HepG2 (cell line): Measurements from ENCODE around the gene PDE4D. TPM values are rescaled to one million over a fixed set of nuclear protein-coding genes. Genes with fewer than 3 reads are reported as not detected.

Source experiments
- ATAC-seq: fragments of 200-7000 bp; cut with Tn5 transposase; 3 replicates; pipeline ENCODE4 v1.9.1; 2020; ENCODE audit warnings: mild to moderate bottlenecking, moderate library complexity
- BruUV-seq: library from RNA; stranded (reverse); fragments of 400-500 nt; replicated peaks from 2 replicates; lab custom pipeline; 2021; lab: Mats Ljungman, UMichigan
- CTCF ChIA-PET: fragments of 300-600 bp; formaldehyde crosslinking; extraction: SDS; loops from one replicate; lab custom pipeline; 2021; ENCODE audit warnings: low total read pairs, inconsistent platforms, low intra/inter-chr PET ratio; lab: Yijun Ruan, JAX
- POLR2A ChIA-PET: fragments of 350-600 bp; sonication (Branson Sonifier 250); formaldehyde crosslinking; loops from one replicate; lab custom pipeline; 2020; ENCODE audit warnings: antibody characterized with exemption, inconsistent platforms; lab: Yijun Ruan, JAX
- DNase-seq: peaks from one replicate; pipeline ENCODE4 v3.0.0-alpha.2; 2015; ENCODE audit warnings: low spot score
- FAIRE-seq: peaks from 3 replicates; lab custom pipeline; 2011; peaks lifted over from hg19 to GRCh38; lab: Jason Lieb, UNC
- H2AFZ ChIP-seq: one replicate; pipeline ENCODE4 v1.6.1; 2011; ENCODE audit warnings: low read length, inconsistent platforms
- H3K27ac ChIP-seq: fragments of 300-600 bp; 3 replicates; pipeline ENCODE4 v1.8.0; 2011; ENCODE audit warnings: mixed run types, mild to moderate bottlenecking, mixed read lengths, low read length, inconsistent platforms; ENCODE audit not compliant: insufficient read depth; ENCODE audit errors: extremely low read length
- H3K27me3 ChIP-seq, 2 experiments: fragments of 200-600 bp in 1 of 2; 2 replicates in 1 of 2; 3 replicates in 1 of 2; pipeline versions ENCODE4 v1.6.0 to v1.8.0; 2011; ENCODE audit warnings: low read length in 2 of 2, mild to moderate bottlenecking in 2 of 2, moderate library complexity in 2 of 2, inconsistent platforms in 1 of 2; ENCODE audit not compliant: insufficient read depth in 2 of 2, control insufficient read depth in 1 of 2
- H3K36me3 ChIP-seq, 2 experiments: fragments of 200-600 bp in 1 of 2; replicated peaks in 1 of 2; 2 replicates in 1 of 2; 3 replicates in 1 of 2; pipeline versions ENCODE4 v1.5.1 to v1.8.0; 2011; ENCODE audit warnings: low read length in 2 of 2, inconsistent platforms in 1 of 2; ENCODE audit not compliant: insufficient read depth in 2 of 2, control insufficient read depth in 1 of 2
- H3K4me1 ChIP-seq: 2 replicates; pipeline ENCODE4 v1.5.1; 2012; ENCODE audit warnings: low read length, inconsistent platforms; ENCODE audit not compliant: insufficient read depth
- H3K4me2 ChIP-seq: 2 replicates; pipeline ENCODE4 v1.6.0; 2011; ENCODE audit warnings: low read depth, low read length, inconsistent platforms
- H3K4me3 ChIP-seq, 3 experiments: fragments of 200-600 bp in 1 of 3; sonication (generic), shearing (Covaris generic) in 1 of 3; replicated peaks in 1 of 3; 2 replicates each; pipeline ENCODE4 v1.5.1; 2011 to 2016; ENCODE audit warnings: low read length in 3 of 3, inconsistent platforms in 2 of 3, low read depth in 2 of 3, mild to moderate bottlenecking in 2 of 3, control low read depth in 1 of 3, mixed read lengths in 1 of 3; ENCODE audit not compliant: insufficient read depth in 1 of 3
- H3K79me2 ChIP-seq: one replicate; pipeline ENCODE4 v1.6.1; 2011; ENCODE audit warnings: low read length, inconsistent platforms; ENCODE audit not compliant: insufficient read depth
- H3K9ac ChIP-seq: 2 replicates; pipeline ENCODE4 v1.6.0; 2011; ENCODE audit warnings: mild to moderate bottlenecking, low read depth, low read length, inconsistent platforms; ENCODE audit not compliant: insufficient read depth
- H3K9me3 ChIP-seq: 2 replicates; pipeline ENCODE4 v1.5.1; 2012; ENCODE audit warnings: mild to moderate bottlenecking, low read length
- H4K20me1 ChIP-seq: 2 replicates; pipeline ENCODE4 v1.6.0; 2011; ENCODE audit warnings: inconsistent platforms, mild to moderate bottlenecking, low read length, moderate library complexity; ENCODE audit not compliant: insufficient read depth
- CEBPB ChIP-seq: IDR thresholded peaks from 2 replicates; pipeline ENCODE4 v1.6.1; 2011; ENCODE audit warnings: low read depth, low read length, improper control_type of control experiment, borderline replicate concordance
- FOXJ3 ChIP-seq: sonication (generic); formaldehyde crosslinking; IDR thresholded peaks from 2 replicates; pipeline ENCODE4 v1.4.0; 2020; ENCODE audit warnings: missing genetic modification reagents, mild to moderate bottlenecking, borderline replicate concordance
- GABPA ChIP-seq, 2 experiments: IDR thresholded peaks; 2 replicates each; pipeline ENCODE4 v1.6.1; 2011 to 2016; ENCODE audit warnings: low read depth in 2 of 2, low read length in 1 of 2, missing biosample characterization in 1 of 2, missing genetic modification characterization in 1 of 2
- GATAD2A ChIP-seq: IDR thresholded peaks from 2 replicates; pipeline ENCODE4 v1.6.1; 2016
- GLI4 ChIP-seq: sonication (generic); formaldehyde crosslinking; IDR thresholded peaks from 2 replicates; pipeline ENCODE4 v1.5.1; 2020; ENCODE audit warnings: missing genetic modification reagents, mild to moderate bottlenecking, moderate library complexity, borderline replicate concordance
- MYC ChIP-seq: sonication (generic); formaldehyde crosslinking; IDR thresholded peaks from 2 replicates; pipeline ENCODE4 v1.9.0; 2021; ENCODE audit warnings: missing genetic modification reagents, borderline replicate concordance
- ZNF570 ChIP-seq: sonication (generic); formaldehyde crosslinking; IDR thresholded peaks from 2 replicates; pipeline ENCODE4 v1.4.0; 2020; ENCODE audit warnings: mild to moderate bottlenecking, missing genetic modification reagents, borderline replicate concordance
- WGBS: methylation state at CpG from one replicate; pipeline ENCODE4 v1.1.6; 2017; ENCODE audit warnings: low lambda C conversion rate; 5-methylcytosine and 5-hydroxymethylcytosine counted together
- in situ Hi-C: cut with HindIII; loops from 2 replicates; pipeline ENCODE4 v1.10.0; 2017; ENCODE audit warnings: low pct_unique_long_range_greater_than_20kb; ENCODE audit not compliant: extremely low pct_ligation_motif_present
- intact Hi-C: fragments of 100-400 bp; cut with micrococcal nuclease; formaldehyde crosslinking; loops from one replicate; pipeline ENCODE4 v1.10.0; 2022; ENCODE audit not compliant: unreplicated experiment
- polyA plus RNA-seq, 8 experiments: library from polyadenylated mRNA; depleted of rRNA in 3 of 8; stranded (reverse) in 7 of 8; unstranded in 1 of 8; fragments of >200 nt; fragmentation: Illumina TruSeq in 4 of 8; extraction: Trizol in 4 of 8; gene quantifications; 2 replicates each; pipeline versions ENCODE4 v1.2.1 to v1.2.3, GENCODE V29; 2011 to 2016; ENCODE audit warnings: low read depth in 4 of 8, missing spikeins in 1 of 8, mixed read lengths in 1 of 8; ENCODE audit not compliant: insufficient read depth in 1 of 8
- total RNA-seq, 5 experiments: library from RNA; depleted of rRNA; stranded (reverse); fragments of >200 nt; fragmentation: Illumina TruSeq; extraction: Trizol; gene quantifications; 2 replicates each; pipeline ENCODE4 v1.2.3, GENCODE V29; 2016; ENCODE audit warnings: low read depth in 1 of 5
- TF ChIP-seq, protein P1 (sequence below): sonication (generic); formaldehyde crosslinking; IDR thresholded peaks from 2 replicates; pipeline ENCODE4 v1.4.0; 2020; ENCODE audit warnings: missing genetic modification reagents
- TF ChIP-seq, protein P2 (sequence below): sonication (generic); formaldehyde crosslinking; IDR thresholded peaks from 2 replicates; pipeline ENCODE4 v1.5.0; 2020; ENCODE audit warnings: missing genetic modification reagents, mild to moderate bottlenecking, borderline replicate concordance
- TF ChIP-seq, protein P3 (sequence below): sonication (generic); formaldehyde crosslinking; IDR thresholded peaks from 2 replicates; pipeline ENCODE4 v1.4.0; 2020; ENCODE audit warnings: missing genetic modification reagents, mild to moderate bottlenecking, borderline replicate concordance

The PDE4D gene
- total and polyA plus RNA-seq, 2 of the 13 experiments (the other 11 are each of a cell fraction or from before 2014, with no cell fraction given) = 7.0 to 12.2 TPM

DNA sequence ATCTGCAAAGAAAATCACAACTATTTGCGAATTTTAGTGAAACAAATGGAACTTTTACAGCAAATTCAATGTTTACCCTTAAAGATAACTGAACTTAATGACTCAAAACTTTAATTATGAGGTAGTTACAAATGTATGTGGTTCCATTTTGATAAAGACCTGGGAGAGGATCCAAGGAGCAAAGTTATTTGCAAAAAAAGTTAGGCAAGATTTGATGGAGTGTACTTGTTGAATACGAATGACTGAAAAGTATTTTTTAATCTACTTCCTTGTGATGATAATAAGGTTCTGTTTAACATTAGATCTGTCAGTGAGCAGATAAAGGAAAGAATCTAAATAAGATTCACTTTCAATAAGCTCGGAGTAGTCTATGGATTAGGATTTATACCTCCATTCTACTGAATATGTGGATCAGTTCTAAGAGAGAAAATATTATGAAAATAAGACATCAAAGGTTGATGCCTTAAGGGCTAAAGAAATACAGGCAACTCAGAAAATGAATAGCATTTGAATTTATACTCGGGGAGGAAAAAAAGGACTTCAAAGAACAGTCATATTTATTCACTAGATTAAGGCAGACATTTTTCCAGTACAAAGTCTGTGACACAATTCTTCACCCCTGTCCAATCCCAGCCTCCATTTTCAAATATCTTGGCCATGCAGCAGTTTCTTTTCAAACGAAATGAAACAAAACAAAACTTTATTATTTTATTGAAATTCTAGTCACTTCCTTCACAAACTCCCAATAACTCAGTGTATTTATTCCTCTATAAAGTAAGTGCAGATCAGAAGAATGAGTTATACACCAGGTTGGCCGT is 199.8 kb downstream of the PDE4D start:
- POLR2A ChIA-PET = no interaction called here
- in situ Hi-C loops = no loop called here
- CTCF ChIA-PET = no interaction called here
- H2AFZ ChIP-seq = no peak overlapping the region
- no peak overlapping the region for H3K9ac ChIP-seq
- H3K27me3 ChIP-seq = no peaks in the 10 kb centered on the region
- FAIRE-seq (no peak), ATAC-seq (no peak), DNase-seq (no peak)
- BruUV-seq = no TSS peak
- H3K27ac ChIP-seq = no peak overlapping the region
- no peaks in the 10 kb centered on the region for H3K4me1 ChIP-seq
- H3K4me3 ChIP-seq = no peak overlapping the region
- no peaks in the 10 kb centered on the region for H3K9me3 ChIP-seq
- no peaks in the 10 kb centered on the region for H3K79me2 ChIP-seq
- no peak for TF ChIP-seq GABPA (IDR thresholded peaks at IDR 0.05; ENCODE audit: low read depth, low read length)
- no peak for TF ChIP-seq GABPA (CRISPR knock-in tag; IDR thresholded peaks at IDR 0.05; ENCODE audit: low read depth)
- no peak for TF ChIP-seq MYC (CRISPR knock-in tag)
- no peak for TF ChIP-seq ZNF570
- TF ChIP-seq, protein P1, sequence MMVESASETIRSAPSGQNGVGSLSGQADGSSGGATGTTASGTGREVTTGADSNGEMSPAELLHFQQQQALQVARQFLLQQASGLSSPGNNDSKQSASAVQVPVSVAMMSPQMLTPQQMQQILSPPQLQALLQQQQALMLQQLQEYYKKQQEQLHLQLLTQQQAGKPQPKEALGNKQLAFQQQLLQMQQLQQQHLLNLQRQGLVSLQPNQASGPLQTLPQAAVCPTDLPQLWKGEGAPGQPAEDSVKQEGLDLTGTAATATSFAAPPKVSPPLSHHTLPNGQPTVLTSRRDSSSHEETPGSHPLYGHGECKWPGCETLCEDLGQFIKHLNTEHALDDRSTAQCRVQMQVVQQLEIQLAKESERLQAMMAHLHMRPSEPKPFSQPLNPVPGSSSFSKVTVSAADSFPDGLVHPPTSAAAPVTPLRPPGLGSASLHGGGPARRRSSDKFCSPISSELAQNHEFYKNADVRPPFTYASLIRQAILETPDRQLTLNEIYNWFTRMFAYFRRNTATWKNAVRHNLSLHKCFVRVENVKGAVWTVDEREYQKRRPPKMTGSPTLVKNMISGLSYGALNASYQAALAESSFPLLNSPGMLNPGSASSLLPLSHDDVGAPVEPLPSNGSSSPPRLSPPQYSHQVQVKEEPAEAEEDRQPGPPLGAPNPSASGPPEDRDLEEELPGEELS = no peak
- TF ChIP-seq, protein P2, sequence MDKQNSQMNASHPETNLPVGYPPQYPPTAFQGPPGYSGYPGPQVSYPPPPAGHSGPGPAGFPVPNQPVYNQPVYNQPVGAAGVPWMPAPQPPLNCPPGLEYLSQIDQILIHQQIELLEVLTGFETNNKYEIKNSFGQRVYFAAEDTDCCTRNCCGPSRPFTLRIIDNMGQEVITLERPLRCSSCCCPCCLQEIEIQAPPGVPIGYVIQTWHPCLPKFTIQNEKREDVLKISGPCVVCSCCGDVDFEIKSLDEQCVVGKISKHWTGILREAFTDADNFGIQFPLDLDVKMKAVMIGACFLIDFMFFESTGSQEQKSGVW (CRISPR knock-in tag) = no peak
- TF ChIP-seq GATAD2A = no peak
- TF ChIP-seq FOXJ3 = no peak
- no peak for TF ChIP-seq GLI4 (CRISPR knock-in tag)
- TF ChIP-seq, protein P3, sequence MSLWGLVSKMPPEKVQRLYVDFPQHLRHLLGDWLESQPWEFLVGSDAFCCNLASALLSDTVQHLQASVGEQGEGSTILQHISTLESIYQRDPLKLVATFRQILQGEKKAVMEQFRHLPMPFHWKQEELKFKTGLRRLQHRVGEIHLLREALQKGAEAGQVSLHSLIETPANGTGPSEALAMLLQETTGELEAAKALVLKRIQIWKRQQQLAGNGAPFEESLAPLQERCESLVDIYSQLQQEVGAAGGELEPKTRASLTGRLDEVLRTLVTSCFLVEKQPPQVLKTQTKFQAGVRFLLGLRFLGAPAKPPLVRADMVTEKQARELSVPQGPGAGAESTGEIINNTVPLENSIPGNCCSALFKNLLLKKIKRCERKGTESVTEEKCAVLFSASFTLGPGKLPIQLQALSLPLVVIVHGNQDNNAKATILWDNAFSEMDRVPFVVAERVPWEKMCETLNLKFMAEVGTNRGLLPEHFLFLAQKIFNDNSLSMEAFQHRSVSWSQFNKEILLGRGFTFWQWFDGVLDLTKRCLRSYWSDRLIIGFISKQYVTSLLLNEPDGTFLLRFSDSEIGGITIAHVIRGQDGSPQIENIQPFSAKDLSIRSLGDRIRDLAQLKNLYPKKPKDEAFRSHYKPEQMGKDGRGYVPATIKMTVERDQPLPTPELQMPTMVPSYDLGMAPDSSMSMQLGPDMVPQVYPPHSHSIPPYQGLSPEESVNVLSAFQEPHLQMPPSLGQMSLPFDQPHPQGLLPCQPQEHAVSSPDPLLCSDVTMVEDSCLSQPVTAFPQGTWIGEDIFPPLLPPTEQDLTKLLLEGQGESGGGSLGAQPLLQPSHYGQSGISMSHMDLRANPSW (CRISPR knock-in tag) = no peak
- no peak for TF ChIP-seq CEBPB
- H3K36me3 ChIP-seq = no peaks in the 10 kb centered on the region
- no peaks in the 10 kb centered on the region for H4K20me1 ChIP-seq
- intact Hi-C loops = no loop called here
- H3K4me2 ChIP-seq = no peak overlapping the region
- WGBS = 44% methylated on average over 6 of the region's 6 CpGs
